Breast epithelium (tissue), 4 donors: ENCODE measurements around the gene RASL11A. TPM values are rescaled to one million over a fixed set of nuclear protein-coding genes. Genes with fewer than 3 reads are reported as not detected.

Experiments
- DNase-seq, 2 donors: peaks; one replicate each; pipeline ENCODE4 v3.0.0-alpha.2; 2019; ENCODE audit warnings: low spot score in 2 of 2
- H3K27ac ChIP-seq, 2 donors: fragments of 200-600 bp; sonication (generic) in 1 of 2; one replicate each; pipeline ENCODE4 v1.5.1; 2016 to 2019; ENCODE audit warnings: mild to moderate bottlenecking in 1 of 2
- H3K27me3 ChIP-seq, 2 donors: fragments of 200-600 bp; sonication (generic) in 1 of 2; one replicate each; pipeline versions ENCODE4 v1.5.1 to v1.6.0; 2017 to 2019; ENCODE audit warnings: control low read depth in 1 of 2, mild to moderate bottlenecking in 1 of 2
- H3K36me3 ChIP-seq: fragments of 200-600 bp; one replicate; pipeline ENCODE4 v1.5.1; 2019
- H3K4me1 ChIP-seq, 2 donors: fragments of 200-600 bp; sonication (generic); one replicate each; pipeline ENCODE4 v1.5.1; 2016 to 2019; ENCODE audit warnings: control low read depth in 1 of 2
- H3K4me3 ChIP-seq, 3 donors: fragments of 200-600 bp; sonication (generic); 1 replicate in 2 of 3; 2 replicates in 1 of 3; pipeline ENCODE4 v1.5.1; 2016 to 2019; ENCODE audit warnings: mild to moderate bottlenecking in 3 of 3, moderate library complexity in 2 of 3
- H3K9me3 ChIP-seq, 2 donors: fragments of 200-600 bp; sonication (generic) in 1 of 2; one replicate each; pipeline ENCODE4 v1.5.1; 2016 to 2019; ENCODE audit warnings: control low read depth in 1 of 2
- CTCF ChIP-seq, 3 donors: fragments of 450-650 bp; IDR thresholded peaks; one replicate each; pipeline ENCODE4 v1.5.1; 2016 to 2017; ENCODE audit warnings: antibody characterized with exemption in 3 of 3, mild to moderate bottlenecking in 3 of 3, moderate library complexity in 3 of 3
- POLR2A ChIP-seq: fragments of 450-650 bp; IDR thresholded peaks from one replicate; pipeline ENCODE4 v1.6.1; 2016; ENCODE audit warnings: antibody characterized with exemption, mild to moderate bottlenecking, moderate library complexity
- POLR2AphosphoS5 ChIP-seq, 3 donors: sonication (generic); formaldehyde crosslinking; IDR thresholded peaks; one replicate each; pipeline ENCODE4 v1.6.1; 2017; ENCODE audit warnings: antibody characterized with exemption in 3 of 3
- intact Hi-C: fragments of 100-400 bp; cut with DNase I; formaldehyde crosslinking; loops from one replicate; pipeline ENCODE4 v1.15.1; 2023; ENCODE audit warnings: low total_unique reads
- total RNA-seq, 3 donors: library from RNA; depleted of rRNA; stranded (reverse); fragments of >200 nt; gene quantifications; one replicate each; pipeline ENCODE4 v1.1.0, GENCODE V29; 2016

The RASL11A gene
- total RNA-seq, 3 donors from 2014 or later, result 20.8 to 62.2 (median 39.3) TPM

- no peaks in the 10 kb centered on the region for H3K27me3 ChIP-seq
- no peaks in the 10 kb centered on the region for H3K9me3 ChIP-seq
- no peaks in the 10 kb centered on the region for H3K36me3 ChIP-seq
- DNase-seq, result peak; percentile 91 to 95
- no peaks in the 10 kb centered on the region for H3K4me1 ChIP-seq
- H3K4me3 ChIP-seq, result peak within 1 kb of the TSS; percentile 75 to 97 (median 97)
- TF ChIP-seq POLR2AphosphoS5 (IDR thresholded peaks at IDR 0.05) (peak; percentile 95 to 97 (median 95)), POLR2A (peak; percentile 62), CTCF (IDR thresholded peaks at IDR 0.05) (peak in 1 of 3 donors; percentile 14)
- peak within 1 kb of the TSS; percentile 92 to 97 for H3K27ac ChIP-seq
- intact Hi-C loops, result no loop called here
Measured at GRCh38 chr13:27251166-27252091, 19.2 kb upstream of the RASL11A start, which contains the start of gene RPL21. RPL21 (plus strand) TSS chr13:27251558; CDS start chr13:27253777, 2,219 bp downstream.

GRCh38 chr13:27252467-27252866 is 18.2 kb upstream of the RASL11A start:
- no peak for DNase-seq
- intact Hi-C loops, result no loop called here
- TF ChIP-seq POLR2A (no peak), POLR2AphosphoS5 (IDR thresholded peaks at IDR 0.05) (no peak), CTCF (IDR thresholded peaks at IDR 0.05) (no peak)
- Histone ChIP-seq H3K27me3 (no peaks in the 10 kb centered on the region), H3K4me3 (peak overlapping the region; percentile 75 to 97 (median 97)), H3K36me3 (no peaks in the 10 kb centered on the region), H3K9me3 (no peaks in the 10 kb centered on the region), H3K4me1 (no peaks in the 10 kb centered on the region), H3K27ac (peak overlapping the region; percentile 92 to 97)

- Histone ChIP-seq H3K27ac (no peak overlapping the region), H3K36me3 (no peaks in the 10 kb centered on the region), H3K4me3 (no peak overlapping the region), H3K27me3 (no peaks in the 10 kb centered on the region), H3K9me3 (no peaks in the 10 kb centered on the region), H3K4me1 (peaks cover 0 to 11% of the 10 kb centered on the region in 2 donors)
- DNase-seq, result no peak
- intact Hi-C loops, result no loop called here
- TF ChIP-seq POLR2A, result no peak
- TF ChIP-seq POLR2AphosphoS5 (IDR thresholded peaks at IDR 0.05), result no peak
- TF ChIP-seq CTCF (IDR thresholded peaks at IDR 0.05), result no peak
Measured at GRCh38 chr13:27257233-27257568, 13.4 kb upstream of the RASL11A start.

- peak in 1 of 3 donors; percentile 19 for TF ChIP-seq POLR2AphosphoS5 (IDR thresholded peaks at IDR 0.05)
- no peak for TF ChIP-seq CTCF (IDR thresholded peaks at IDR 0.05)
- TF ChIP-seq POLR2A, result no peak
- no peaks in the 10 kb centered on the region for H3K36me3 ChIP-seq
Measured at GRCh38 chr13:27257648-27258253, 12.9 kb upstream of the RASL11A start.

More at GRCh38 chr13:27257648-27258253, 12.9 kb upstream of the RASL11A start:
- no peaks in the 10 kb centered on the region for H3K9me3 ChIP-seq
- DNase-seq, result no peak
- peaks cover 0 to 11% of the 10 kb centered on the region in 2 donors for H3K4me1 ChIP-seq
- no peak overlapping the region for H3K27ac ChIP-seq
- no peak overlapping the region for H3K4me3 ChIP-seq
- H3K27me3 ChIP-seq, result no peaks in the 10 kb centered on the region
- intact Hi-C loops, result no loop called here
